Measurements from ENCODE around the gene RARRES1.
"Not testable (repeated sequence)": the region's sequence is repeated elsewhere in the genome, so short reads cannot be mapped to it uniquely, and the experiment has no call there.

Gene RARRES1

DNA sequence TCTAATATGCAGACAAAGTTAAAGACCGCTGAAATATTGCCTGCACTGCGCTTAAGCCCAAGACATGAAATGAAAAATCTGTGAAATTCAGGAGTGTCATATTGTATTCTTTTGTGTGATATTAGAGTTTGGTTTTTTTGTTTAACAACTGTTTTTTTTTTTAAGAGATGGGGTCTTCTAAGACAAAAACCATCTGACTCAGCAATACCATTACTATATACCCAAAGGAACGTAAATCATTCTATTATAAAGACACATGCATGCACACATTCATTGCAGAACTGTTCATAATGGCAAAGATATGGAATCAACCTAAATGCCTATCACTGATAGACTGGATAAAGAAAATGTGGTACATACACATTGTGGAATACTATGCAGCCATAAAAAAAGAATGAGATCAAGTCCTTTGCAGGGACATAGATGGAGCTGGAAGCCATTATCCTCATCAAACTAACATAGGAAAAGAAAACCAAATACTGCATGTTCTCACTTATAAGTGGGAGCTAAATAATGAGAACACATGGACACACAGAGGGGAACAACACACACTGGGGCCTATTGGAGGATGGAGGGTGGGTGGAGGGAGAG is 38.3 kb downstream of the RARRES1 start:
- DNase-seq (ENCODE audit: low spot score) = not testable (repeated sequence)

GRCh38 chr3:158685159-158685558 is 47.1 kb downstream of the RARRES1 start:
- DNase-seq (ENCODE audit: low spot score) = no peak

- DNase-seq (ENCODE audit: low spot score) = no peak
Observed at GRCh38 chr3:158683230-158683962, 48.9 kb downstream of the RARRES1 start.

DNA sequence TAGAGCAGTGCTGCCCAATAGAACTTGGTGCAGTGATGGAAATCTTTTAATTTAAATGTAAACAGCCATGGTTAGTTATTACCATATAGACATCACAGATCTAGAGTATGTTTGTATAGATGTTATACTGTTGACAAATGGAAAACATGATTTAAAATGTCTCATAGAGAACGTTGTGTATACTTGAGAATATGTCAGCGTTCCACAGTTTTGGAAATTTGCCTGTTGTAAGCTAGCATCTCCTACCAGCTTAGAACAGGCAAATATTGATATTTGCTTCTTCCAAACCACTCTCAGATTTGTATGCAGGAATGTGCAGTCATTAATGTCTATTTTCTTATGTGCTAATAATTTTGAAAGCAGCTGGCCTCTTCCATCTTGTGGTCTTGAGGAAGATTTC is 51.4 kb downstream of the RARRES1 start:
- DNase-seq (ENCODE audit: low spot score) = no peak

DNA sequence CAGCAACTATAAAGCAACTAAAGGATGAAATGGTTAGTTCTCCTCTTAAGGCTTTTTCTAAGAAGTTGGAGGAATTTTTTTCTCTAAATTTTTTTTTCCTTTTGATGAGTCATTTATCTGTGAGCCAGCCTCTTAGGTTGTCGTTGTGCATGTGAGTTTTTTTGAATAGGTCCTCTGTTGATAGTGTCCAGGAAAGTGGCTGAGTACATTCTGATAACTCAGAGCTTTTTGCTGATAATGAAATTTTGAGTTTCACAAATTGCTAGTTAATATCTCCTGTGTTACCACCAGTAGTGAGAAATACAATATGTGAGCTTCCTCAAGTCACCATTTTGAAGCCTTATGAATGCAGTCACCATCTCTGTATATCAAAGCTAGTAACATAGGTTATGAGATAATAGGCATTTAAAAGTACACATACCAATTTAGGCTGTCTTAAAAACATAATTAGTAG is 52.7 kb downstream of the RARRES1 start:
- DNase-seq (ENCODE audit: low spot score) = no peak

GRCh38 chr3:158678687-158679086 is 53.6 kb downstream of the RARRES1 start:
- no peak for DNase-seq (ENCODE audit: low spot score)

- peak; percentile 81 for DNase-seq (ENCODE audit: low spot score)
Observed at GRCh38 chr3:158672215-158673176, 59.8 kb downstream of the RARRES1 start, which contains the start of gene LXN. Gene LXN (minus strand): TSS chr3:158672648. CDS start chr3:158672478, 170 bp downstream.

GRCh38 chr3:158671821-158672214 is 60.4 kb downstream of the RARRES1 start:
- DNase-seq (ENCODE audit: low spot score) = no peak

DNA sequence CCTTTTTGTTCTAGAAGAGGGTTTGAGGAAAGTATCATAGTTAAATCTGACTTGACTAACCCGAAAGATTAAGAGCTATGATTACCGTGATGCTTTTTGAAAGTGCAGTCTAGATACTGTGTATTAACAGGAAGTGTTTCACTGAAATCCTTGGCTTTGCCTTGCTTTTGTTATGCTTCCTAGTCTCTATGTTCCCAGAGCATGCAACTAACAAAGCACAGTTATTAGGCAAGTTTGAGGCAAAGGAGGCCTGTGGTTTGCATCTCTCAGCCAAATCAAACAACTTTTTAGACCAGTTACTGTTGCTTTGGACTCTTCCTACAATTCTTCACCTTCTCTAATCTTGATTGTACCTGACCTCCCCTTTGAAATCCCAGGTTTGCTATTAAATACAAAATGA is 63.8 kb downstream of the RARRES1 start:
- no peak for DNase-seq (ENCODE audit: low spot score)

DNA sequence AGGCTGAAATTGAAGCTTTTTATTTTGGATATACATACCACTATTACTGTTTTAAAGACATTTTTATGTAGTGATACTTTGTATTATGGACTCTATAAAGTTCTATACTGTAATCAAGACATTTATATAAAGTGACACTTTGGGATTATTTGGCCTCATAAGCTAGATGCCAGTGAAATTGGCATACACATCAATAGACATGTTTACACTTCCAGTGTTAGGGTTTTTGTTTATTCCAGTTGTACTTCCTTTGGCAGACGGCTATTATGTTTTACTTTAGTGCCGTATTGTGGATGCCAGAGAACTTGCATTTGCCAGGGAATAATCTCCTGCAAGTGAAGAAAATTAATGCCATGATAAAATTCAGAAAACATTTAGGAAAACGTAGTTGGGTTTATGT is 65.8 kb downstream of the RARRES1 start:
- no peak for DNase-seq (ENCODE audit: low spot score)

DNA sequence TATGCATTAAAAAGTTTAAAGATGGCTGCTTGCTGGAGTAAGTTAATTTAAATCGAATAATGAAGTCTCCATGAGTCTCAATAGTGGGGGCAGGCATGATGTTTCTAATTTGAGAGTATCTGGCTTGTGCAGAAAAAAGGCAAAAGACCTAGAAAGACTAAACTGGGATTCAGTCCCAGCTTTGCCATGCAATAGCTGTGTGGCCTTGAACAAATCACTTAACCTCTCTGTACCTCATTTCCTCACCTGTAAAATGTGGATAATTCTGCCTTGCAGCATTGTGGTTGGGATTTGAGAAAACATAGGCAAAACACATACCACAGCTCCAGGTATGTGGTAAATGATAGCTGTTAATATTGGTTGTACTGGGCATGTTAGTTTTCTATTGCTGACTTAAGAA is 68.4 kb downstream of the RARRES1 start:
- DNase-seq (ENCODE audit: low spot score) = no peak

DNA sequence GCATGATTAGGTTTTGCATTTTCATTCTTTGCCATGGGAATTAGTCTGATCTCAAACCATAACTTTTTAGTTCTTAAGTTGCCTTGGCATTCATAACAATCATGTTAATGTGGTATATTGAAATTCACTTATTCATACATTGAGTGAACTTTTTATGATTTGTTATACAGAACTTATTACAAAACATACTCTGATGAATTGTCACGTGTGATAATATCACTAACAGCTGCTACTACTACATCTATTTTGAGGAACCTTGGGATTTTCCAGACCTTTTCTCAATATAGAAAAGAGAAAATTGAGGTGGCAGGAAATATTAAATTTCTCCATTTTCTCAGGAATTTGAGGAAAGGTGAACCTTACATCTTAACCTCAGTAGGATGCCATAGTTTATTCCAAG is 69.0 kb downstream of the RARRES1 start:
- DNase-seq (ENCODE audit: low spot score) = no peak

DNA sequence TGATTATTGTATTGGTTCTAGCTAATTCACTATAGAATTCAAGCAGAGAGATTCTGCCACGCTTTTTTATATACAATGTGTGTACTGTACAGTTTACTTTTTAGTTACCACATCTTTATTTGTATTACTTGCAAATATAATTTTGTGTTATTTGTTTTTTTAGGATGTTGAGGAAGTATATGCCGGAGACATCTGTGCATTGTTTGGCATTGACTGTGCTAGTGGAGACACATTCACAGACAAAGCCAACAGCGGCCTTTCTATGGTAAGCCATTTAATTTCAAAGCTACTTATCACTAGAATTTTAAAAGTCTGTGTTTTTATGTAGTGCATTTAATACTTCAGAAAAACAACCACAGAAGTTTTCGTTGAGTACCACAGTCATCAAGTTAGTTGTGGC is 71.5 kb downstream of the RARRES1 start:
- no peak for DNase-seq (ENCODE audit: low spot score)

GRCh38 chr3:158659454-158660237 is 72.6 kb downstream of the RARRES1 start:
- DNase-seq (ENCODE audit: low spot score) = peak; percentile 24

DNA sequence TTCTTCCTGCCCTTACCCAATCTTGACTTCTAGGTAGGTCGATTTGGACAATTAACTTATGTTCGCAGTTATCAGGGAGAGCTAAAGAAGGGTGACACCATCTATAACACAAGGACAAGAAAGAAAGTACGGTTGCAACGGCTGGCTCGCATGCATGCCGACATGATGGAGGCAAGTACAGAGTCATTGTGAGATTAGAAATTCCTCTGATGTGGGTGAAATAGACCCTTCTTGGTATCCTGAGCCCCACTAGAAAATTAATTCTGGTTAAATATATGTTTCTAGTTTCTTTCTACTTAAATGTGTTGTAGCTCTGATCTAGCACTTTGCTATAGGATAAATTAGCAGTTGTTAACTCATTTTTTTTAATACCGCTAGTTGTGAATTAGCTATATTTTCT is 73.4 kb downstream of the RARRES1 start:
- DNase-seq (ENCODE audit: low spot score) = no peak

DNA sequence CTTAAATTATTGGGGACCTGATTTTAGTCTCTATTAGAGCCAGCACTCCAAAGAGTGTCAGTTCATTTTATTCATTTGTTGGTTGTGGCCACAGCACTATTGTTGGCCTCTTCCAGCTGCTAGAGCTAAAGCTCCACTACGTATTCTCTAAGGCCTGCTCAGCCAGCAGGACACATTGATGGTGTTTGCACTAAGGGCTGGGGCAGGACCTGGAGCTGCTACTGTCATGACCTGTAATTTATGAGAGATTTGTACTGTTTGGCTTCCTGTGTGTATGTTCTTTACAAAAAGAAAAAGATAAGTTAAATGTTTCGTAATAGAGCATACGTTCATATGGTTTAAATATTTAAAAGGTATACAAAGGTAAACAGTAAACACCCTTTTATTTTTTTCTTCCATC is 79.8 kb downstream of the RARRES1 start:
- DNase-seq (ENCODE audit: low spot score) = no peak

DNA sequence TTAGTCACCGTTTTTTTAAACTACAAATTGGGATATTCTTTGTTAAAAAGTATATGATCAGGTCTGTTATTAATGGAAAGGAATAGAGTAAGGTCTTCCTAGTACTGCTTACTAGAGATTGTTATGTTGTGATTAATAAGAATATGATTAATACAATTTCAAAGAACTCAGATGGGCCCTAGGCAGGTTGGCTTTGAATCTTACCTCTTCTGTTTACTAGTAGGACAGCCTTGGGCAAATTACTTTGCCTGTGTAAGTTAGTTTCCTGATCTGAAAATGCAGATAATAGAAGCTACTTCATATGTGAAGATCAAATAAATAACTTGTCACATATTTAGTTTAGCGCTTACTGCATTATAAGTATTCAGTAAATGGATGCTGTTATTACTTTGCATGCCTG is 81.1 kb downstream of the RARRES1 start:
- no peak for DNase-seq (ENCODE audit: low spot score)

DNA sequence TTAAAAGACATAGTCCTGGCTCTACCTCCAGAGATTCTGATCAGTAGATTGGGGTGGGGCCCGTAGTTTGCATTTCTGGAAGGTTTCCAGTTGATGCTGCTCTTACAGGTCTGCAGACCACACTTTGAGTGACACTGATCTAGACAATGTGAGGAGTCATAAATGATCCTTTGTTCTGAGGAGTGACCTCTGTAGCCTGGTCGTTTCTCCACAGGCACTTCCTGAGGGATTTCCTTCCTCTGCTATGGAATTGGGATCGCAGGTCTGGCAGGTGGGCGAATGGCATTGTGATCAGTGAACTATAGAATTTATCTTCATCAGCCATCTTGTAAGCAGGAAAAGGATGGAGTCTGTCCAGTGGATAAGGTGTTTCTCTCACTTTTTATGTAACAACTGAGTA is 82.5 kb downstream of the RARRES1 start:
- no peak for DNase-seq (ENCODE audit: low spot score)

Data from CD4-positive, alpha-beta T cell treated with Interleukin-6 at 100 ng/mL for 8 hours (primary cell).